ENCODE measurements around the gene C4orf50.

- TF ChIP-seq TAF1 (IDR thresholded peaks at IDR 0.05; ENCODE audit: borderline replicate concordance, insufficient read depth, low read length) (no peak), SIN3A (IDR thresholded peaks at IDR 0.05; ENCODE audit: borderline replicate concordance, insufficient read depth, low read length) (no peak)
Observed at GRCh38 chr4:5926598-5926997, 91.6 kb downstream of the C4orf50 start.

All from PFSK-1 (cell line).